Omental fat pad (tissue), 4 donors: ENCODE measurements around the gene RAD50. TPM values are rescaled to one million over a fixed set of nuclear protein-coding genes. Genes with fewer than 3 reads are reported as not detected.
"Not testable (repeated sequence)": the region's sequence is repeated elsewhere in the genome, so short reads cannot be mapped to it uniquely, and the experiment has no call there.

ENCODE experiments used
- ATAC-seq: fragments of 150-250 bp; one replicate; pipeline ENCODE4 v1.9.1; 2016; ENCODE audit warnings: mild to moderate bottlenecking, moderate library complexity; ENCODE audit not compliant: low FRiP score
- DNase-seq: peaks from one replicate; pipeline ENCODE4 v3.0.0-alpha.2; 2019; ENCODE audit warnings: low spot score
- CTCF ChIP-seq, 3 donors: fragments of 450-650 bp; IDR thresholded peaks; one replicate each; pipeline ENCODE4 v1.5.1; 2016 to 2017; ENCODE audit warnings: antibody characterized with exemption in 3 of 3, mild to moderate bottlenecking in 3 of 3, moderate library complexity in 2 of 3
- total RNA-seq, 4 donors: library from RNA; depleted of rRNA; stranded (reverse); fragments of >200 nt; gene quantifications; one replicate each; pipeline ENCODE4 v1.1.0, GENCODE V29; 2016

The RAD50 gene
- total RNA-seq, 4 donors from 2014 or later = 23.4 to 37.4 (median 29.8) TPM

GRCh38 chr5:132684922-132685720, 128.3 kb downstream of the RAD50 start:
- no peak for DNase-seq
- no peak for TF ChIP-seq CTCF (IDR thresholded peaks at IDR 0.05)
- no peak for ATAC-seq

DNA sequence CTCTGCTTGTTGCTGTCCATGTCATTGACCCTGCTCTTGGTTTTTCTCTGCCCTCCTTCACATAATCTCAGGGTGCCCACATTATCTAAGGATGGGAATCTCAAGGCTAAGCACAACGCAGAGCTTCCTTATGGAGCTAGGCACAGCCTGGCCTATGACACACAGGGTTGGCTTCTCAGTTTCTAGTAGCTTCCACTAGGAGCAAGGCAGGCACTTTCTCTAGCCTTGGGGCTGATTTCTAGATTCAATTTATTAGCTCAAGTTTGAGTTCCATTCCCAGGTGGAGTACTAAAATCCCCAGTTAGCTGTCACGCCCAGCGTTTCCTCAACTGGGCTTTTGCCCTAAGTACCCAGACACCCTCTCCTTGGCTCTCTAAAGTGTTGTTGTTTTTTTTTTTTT, 129.4 kb downstream of the RAD50 start:
- ATAC-seq (no peak), DNase-seq (no peak)
- no peak for TF ChIP-seq CTCF (IDR thresholded peaks at IDR 0.05)

- ATAC-seq (no peak), DNase-seq (no peak)
- no peak for TF ChIP-seq CTCF (IDR thresholded peaks at IDR 0.05)
These were observed 131.2 kb downstream of the RAD50 start for GRCh38 chr5:132687995-132688394.

- no peak for TF ChIP-seq CTCF (IDR thresholded peaks at IDR 0.05)
- ATAC-seq (no peak), DNase-seq (no peak)
These were observed 132.0 kb downstream of the RAD50 start for GRCh38 chr5:132688536-132689339.

GRCh38 chr5:132689513-132689912, 132.7 kb downstream of the RAD50 start:
- TF ChIP-seq CTCF (IDR thresholded peaks at IDR 0.05) = no peak
- ATAC-seq (no peak), DNase-seq (no peak)

DNA sequence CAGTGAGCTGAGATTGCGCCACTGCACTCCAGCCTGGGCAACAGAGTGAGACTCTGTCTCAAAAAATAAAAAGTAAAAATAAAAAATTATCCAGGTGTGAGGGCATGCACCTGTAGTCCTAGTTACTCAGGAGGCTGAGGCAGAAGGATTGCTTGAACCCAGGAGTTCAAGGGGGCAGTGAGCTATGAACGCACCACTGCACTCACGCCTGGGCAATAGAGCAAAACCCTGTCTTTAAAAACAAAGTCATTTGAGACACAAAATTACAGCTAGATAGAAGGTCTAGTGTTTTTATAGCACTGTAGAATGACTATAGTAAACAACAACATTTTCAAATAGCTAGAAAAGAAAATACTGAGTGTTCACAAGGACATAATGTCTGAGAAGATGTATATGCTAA, 133.4 kb downstream of the RAD50 start:
- DNase-seq (no peak), ATAC-seq (no peak)
- no peak for TF ChIP-seq CTCF (IDR thresholded peaks at IDR 0.05)

DNA sequence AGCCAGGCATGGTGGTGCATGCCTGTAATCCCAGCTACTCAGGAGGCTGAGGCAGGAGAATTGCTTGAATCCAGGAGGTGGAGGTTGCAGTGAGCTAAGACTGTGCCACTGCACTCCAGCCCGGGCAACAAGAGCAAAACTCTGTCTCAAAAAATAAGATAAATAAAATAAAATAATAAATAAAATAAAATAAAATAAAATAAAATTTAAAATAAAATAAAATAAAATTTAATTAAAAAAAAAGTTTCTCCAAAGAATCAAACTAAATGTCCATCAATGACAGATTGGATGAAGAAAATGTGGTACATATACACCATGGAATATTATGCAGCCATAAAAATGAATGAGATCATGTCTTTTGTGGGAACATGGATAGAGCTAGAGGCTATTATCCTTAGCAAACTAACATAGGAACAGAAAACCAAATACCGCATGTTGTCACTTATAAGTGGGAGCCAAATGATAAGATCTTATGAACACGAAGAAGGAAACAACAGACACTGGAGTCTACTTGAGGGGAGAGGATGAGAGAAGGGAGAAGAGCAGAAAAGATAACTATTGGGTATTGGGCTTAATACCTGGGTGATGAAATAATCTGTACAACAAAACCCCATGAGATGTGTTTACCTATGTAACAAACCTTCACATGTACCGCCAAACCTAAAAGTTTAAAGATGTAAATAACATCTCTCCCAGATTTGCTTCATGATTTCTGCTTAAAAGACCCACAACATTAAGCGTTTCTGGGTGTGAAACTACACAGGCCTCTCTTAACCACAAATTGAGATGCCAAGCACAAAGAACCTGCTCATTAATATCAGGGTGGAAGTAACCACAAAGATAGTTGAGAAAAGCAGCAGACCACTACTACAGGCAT, 135.2 kb downstream of the RAD50 start:
- ATAC-seq, DNase-seq: not testable (repeated sequence)
